Measurements from ENCODE around the gene KRTAP19-7.

- no peak for TF ChIP-seq CTCF (IDR thresholded peaks at IDR 0.05; ENCODE audit: borderline replicate concordance, extremely low read depth, low read length, poor library complexity, severe bottlenecking)
- TF ChIP-seq EZH2 (IDR thresholded peaks at IDR 0.05; ENCODE audit: borderline replicate concordance, low read depth, low read length, severe bottlenecking), result no peak
Observed at GRCh38 chr21:30561264-30561895, at the start of gene KRTAP19-7.

Measured in DND-41 (cell line).